ENCODE measurements around the gene INPP5A. TPM values are rescaled to one million over a fixed set of nuclear protein-coding genes. Genes with fewer than 3 reads are reported as not detected.

The INPP5A gene
- total RNA-seq, 1 donor from 2014 or later = 35.4 TPM

DNA sequence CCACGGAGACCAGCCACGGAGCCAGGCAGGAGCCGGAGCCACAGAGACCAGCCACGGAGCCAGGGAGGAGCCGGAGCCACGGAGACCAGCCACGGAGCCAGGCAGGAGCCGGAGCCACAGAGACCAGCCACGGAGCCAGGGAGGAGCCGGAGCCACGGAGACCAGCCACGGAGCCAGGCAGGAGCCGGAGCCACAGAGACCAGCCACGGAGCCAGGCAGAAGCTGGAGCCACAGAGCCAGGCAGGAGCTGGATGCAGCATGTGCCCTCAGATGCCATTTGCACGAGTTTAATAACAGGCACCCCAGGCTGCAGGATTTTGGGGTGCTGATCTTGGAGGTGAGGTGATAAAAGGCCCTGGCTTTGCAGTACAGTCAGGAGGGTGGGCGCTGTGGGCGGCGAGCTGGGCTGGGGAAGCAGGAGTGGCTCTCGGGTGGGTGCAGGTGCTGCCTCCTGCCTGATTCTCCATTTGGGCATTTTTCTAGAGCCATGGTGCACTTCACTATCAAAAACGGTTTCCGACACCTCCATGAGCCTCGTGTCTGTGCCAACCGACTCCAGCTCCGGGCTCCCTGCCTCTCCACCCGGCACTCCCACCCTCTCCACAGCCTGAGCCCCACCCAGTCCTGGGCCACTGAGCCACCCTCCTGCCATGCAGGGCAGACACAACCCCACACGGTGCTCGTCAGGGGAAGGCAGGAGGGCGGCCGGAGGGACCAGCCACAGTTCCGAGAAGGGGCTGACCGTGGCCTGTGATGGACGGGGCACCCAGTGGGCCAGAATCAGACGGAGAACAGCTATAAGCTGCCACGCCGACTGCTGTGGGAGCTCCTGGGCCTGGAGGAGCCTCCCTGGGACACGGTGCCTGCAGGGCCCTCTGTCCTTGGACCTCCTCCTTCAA lies 289.2 kb downstream of the INPP5A start:
- no peaks in the 10 kb centered on the region for H3K9me3 Mint-ChIP-seq
- DNase-seq (ENCODE audit: low read depth, low spot score) = no peak
- H3K4me1 Mint-ChIP-seq = no peaks in the 10 kb centered on the region
- peaks cover 44% of the 10 kb centered on the region for H3K27me3 Mint-ChIP-seq (ENCODE audit: low read depth)
- no peak overlapping the region for H3K27ac Mint-ChIP-seq (ENCODE audit: unreplicated experiment)
- TF ChIP-seq, protein P1, sequence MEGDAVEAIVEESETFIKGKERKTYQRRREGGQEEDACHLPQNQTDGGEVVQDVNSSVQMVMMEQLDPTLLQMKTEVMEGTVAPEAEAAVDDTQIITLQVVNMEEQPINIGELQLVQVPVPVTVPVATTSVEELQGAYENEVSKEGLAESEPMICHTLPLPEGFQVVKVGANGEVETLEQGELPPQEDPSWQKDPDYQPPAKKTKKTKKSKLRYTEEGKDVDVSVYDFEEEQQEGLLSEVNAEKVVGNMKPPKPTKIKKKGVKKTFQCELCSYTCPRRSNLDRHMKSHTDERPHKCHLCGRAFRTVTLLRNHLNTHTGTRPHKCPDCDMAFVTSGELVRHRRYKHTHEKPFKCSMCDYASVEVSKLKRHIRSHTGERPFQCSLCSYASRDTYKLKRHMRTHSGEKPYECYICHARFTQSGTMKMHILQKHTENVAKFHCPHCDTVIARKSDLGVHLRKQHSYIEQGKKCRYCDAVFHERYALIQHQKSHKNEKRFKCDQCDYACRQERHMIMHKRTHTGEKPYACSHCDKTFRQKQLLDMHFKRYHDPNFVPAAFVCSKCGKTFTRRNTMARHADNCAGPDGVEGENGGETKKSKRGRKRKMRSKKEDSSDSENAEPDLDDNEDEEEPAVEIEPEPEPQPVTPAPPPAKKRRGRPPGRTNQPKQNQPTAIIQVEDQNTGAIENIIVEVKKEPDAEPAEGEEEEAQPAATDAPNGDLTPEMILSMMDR (conservative IDR thresholded peaks at IDR 0.05) = no peak
- peaks cover 3% of the 10 kb centered on the region for H3K36me3 Mint-ChIP-seq (ENCODE audit: low read depth)
- H3K4me3 Mint-ChIP-seq = no peak overlapping the region

DNA sequence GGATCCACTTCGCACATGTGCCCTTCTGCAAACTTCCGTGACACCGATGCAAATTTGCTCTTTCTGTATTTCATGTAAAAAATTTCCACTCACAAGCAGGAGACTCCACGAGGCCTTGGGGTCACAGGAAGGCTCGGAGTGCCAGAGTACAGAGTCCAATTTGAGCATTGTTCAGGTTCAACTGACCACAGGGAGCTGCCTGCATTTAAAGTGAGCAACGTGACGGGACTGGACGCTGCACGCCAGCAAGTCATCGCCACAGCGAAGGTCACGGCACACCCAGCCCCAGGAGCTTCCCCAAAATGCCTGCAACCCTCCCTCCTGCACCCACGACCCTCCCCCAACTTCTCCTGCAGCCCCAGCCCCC lies 289.8 kb downstream of the INPP5A start:
- TF ChIP-seq, protein P1 (conservative IDR thresholded peaks at IDR 0.05) = no peak
- H3K9me3 Mint-ChIP-seq = no peaks in the 10 kb centered on the region
- DNase-seq (ENCODE audit: low read depth, low spot score) = no peak
- no peak overlapping the region for H3K4me3 Mint-ChIP-seq
- H3K27me3 Mint-ChIP-seq (ENCODE audit: low read depth) = peaks cover 50% of the 10 kb centered on the region
- H3K27ac Mint-ChIP-seq (ENCODE audit: unreplicated experiment) = no peak overlapping the region
- H3K36me3 Mint-ChIP-seq (ENCODE audit: low read depth) = peaks cover 3% of the 10 kb centered on the region
- no peaks in the 10 kb centered on the region for H3K4me1 Mint-ChIP-seq

DNA sequence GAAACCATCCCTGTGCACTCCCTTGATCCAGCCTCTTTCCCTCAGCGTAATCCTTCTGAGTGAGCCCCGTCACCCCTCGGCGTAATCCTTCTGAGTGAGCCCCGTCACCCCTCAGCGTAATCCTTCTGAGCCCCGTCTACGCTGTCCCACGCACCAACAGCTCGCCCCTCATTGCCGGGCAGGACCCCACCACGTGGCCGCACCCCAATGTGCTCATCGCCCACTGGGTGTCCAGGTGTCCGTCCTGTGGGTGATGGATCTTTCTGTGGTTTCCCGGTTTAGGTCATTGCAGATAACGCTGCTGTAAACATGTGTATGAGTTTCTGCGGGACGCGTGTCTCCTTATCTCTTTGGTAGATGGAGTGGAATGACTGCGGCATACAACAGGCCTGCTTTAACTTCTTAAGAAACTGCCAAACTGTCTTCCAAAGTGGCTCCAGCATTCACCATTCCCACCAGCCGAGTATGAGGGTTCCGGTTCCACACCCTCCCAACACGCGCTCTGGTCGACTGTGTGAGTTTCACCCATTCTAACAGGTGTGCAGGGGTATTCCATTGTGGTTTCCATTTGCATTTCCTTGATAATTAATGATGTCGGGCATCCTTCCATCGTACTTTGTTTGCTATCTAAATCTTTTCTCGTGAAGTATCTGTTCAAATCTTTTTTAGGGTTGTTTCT lies 290.4 kb downstream of the INPP5A start:
- H3K27me3 Mint-ChIP-seq (ENCODE audit: low read depth) = peaks cover 55% of the 10 kb centered on the region
- no peak for DNase-seq (ENCODE audit: low read depth, low spot score)

DNA sequence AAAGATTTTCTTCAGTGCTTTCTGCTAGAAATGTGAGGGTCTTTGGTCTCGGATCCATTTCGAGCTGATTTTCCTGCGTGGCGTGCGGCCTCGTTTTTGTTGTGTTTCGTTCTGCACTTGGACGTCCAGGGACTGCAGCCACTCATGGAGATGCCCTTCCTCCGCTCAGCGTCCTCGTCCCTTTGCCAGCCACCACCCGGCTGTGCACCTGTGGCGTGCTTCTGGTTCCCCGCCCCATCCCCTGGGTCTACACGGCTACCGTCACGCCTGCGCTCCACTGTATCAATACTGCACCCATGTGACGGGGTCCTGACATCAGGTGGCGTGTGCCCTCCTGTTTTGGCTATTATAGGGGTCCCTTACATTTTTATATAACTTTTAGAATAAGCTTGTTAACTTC lies 291.1 kb downstream of the INPP5A start:
- Mint-ChIP-seq H3K4me3 (no peak overlapping the region), H3K4me1 (no peaks in the 10 kb centered on the region), H3K36me3 (ENCODE audit: low read depth) (peaks cover 3% of the 10 kb centered on the region), H3K27me3 (ENCODE audit: low read depth) (peaks cover 56% of the 10 kb centered on the region), H3K9me3 (no peaks in the 10 kb centered on the region), H3K27ac (ENCODE audit: unreplicated experiment) (no peak overlapping the region)
- no peak for DNase-seq (ENCODE audit: low read depth, low spot score)
- TF ChIP-seq, protein P1 (conservative IDR thresholded peaks at IDR 0.05) = no peak

More for the DNA sequence above, 290.4 kb downstream of the INPP5A start:
- TF ChIP-seq, protein P1 (conservative IDR thresholded peaks at IDR 0.05) = no peak
- H3K4me1 Mint-ChIP-seq = no peaks in the 10 kb centered on the region
- H3K36me3 Mint-ChIP-seq (ENCODE audit: low read depth) = peaks cover 3% of the 10 kb centered on the region
- H3K27ac Mint-ChIP-seq (ENCODE audit: unreplicated experiment) = no peak overlapping the region
- no peak overlapping the region for H3K4me3 Mint-ChIP-seq
- no peaks in the 10 kb centered on the region for H3K9me3 Mint-ChIP-seq

DNA sequence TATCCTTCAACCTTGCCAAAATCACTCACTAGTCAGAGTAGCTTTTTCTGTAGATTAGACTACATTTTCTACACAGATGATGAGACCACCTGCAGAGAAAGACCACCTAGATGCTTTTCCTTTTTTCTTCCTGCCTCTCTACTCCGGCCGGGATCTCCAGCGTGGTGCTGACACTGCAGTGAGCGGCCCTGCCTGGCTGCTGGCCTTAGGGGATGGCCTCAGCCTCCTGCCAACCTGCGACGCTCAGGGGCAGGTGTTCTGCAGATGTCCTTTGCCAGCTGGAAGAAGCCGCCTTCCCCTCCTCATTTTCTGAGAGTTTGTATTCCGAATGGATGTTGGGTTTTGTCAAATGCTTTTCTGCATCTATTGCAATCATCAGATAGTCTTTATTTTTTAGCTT lies 291.8 kb downstream of the INPP5A start:
- Mint-ChIP-seq H3K27ac (ENCODE audit: unreplicated experiment) (no peak overlapping the region), H3K4me3 (no peak overlapping the region), H3K36me3 (ENCODE audit: low read depth) (peaks cover 3% of the 10 kb centered on the region), H3K4me1 (no peaks in the 10 kb centered on the region), H3K27me3 (ENCODE audit: low read depth) (peaks cover 59% of the 10 kb centered on the region), H3K9me3 (no peaks in the 10 kb centered on the region)
- TF ChIP-seq, protein P1 (conservative IDR thresholded peaks at IDR 0.05) = no peak
- DNase-seq (ENCODE audit: low read depth, low spot score) = no peak
